BLaER1 (cell line): ENCODE data around the gene SEMA6B.

ENCODE experiments used
- H3K27ac ChIP-seq: shearing (Covaris generic); formaldehyde crosslinking; 2 replicates; pipeline ENCODE4 v1.8.1; 2022
- H3K27me3 ChIP-seq: shearing (Covaris generic); formaldehyde crosslinking; 2 replicates; pipeline ENCODE4 v1.8.1; 2022
- H3K36me3 ChIP-seq: shearing (Covaris generic); formaldehyde crosslinking; 2 replicates; pipeline ENCODE4 v1.8.1; 2022
- H3K4me1 ChIP-seq: shearing (Covaris generic); formaldehyde crosslinking; 2 replicates; pipeline ENCODE4 v1.8.1; 2022
- H3K4me2 ChIP-seq: shearing (Covaris generic); formaldehyde crosslinking; 2 replicates; pipeline ENCODE4 v1.8.1; 2022
- H3K4me3 ChIP-seq: shearing (Covaris generic); formaldehyde crosslinking; 2 replicates; pipeline ENCODE4 v1.8.1; 2022
- H3K9ac ChIP-seq: shearing (Covaris generic); formaldehyde crosslinking; 2 replicates; pipeline ENCODE4 v1.8.1; 2022
- H3K9me3 ChIP-seq: shearing (Covaris generic); formaldehyde crosslinking; 2 replicates; pipeline ENCODE4 v1.8.1; 2022
- H4K20me1 ChIP-seq: shearing (Covaris generic); formaldehyde crosslinking; 2 replicates; pipeline ENCODE4 v1.8.1; 2022
- Cebpa-rat ChIP-seq: shearing (Covaris generic); IDR thresholded peaks from 2 replicates; pipeline ENCODE4 v1.8.1; 2022

The SEMA6B gene

GRCh38 chr19:4512070-4512469, 47.4 kb downstream of the SEMA6B start:
- no peak for TF ChIP-seq Cebpa-rat
- Histone ChIP-seq H3K4me2 (no peak overlapping the region), H3K27me3 (no peaks in the 10 kb centered on the region), H3K9me3 (no peaks in the 10 kb centered on the region), H3K4me1 (peaks cover 17% of the 10 kb centered on the region), H3K36me3 (peaks cover 6% of the 10 kb centered on the region), H3K4me3 (no peak overlapping the region), H3K9ac (no peak overlapping the region), H4K20me1 (no peaks in the 10 kb centered on the region), H3K27ac (no peak overlapping the region)

DNA sequence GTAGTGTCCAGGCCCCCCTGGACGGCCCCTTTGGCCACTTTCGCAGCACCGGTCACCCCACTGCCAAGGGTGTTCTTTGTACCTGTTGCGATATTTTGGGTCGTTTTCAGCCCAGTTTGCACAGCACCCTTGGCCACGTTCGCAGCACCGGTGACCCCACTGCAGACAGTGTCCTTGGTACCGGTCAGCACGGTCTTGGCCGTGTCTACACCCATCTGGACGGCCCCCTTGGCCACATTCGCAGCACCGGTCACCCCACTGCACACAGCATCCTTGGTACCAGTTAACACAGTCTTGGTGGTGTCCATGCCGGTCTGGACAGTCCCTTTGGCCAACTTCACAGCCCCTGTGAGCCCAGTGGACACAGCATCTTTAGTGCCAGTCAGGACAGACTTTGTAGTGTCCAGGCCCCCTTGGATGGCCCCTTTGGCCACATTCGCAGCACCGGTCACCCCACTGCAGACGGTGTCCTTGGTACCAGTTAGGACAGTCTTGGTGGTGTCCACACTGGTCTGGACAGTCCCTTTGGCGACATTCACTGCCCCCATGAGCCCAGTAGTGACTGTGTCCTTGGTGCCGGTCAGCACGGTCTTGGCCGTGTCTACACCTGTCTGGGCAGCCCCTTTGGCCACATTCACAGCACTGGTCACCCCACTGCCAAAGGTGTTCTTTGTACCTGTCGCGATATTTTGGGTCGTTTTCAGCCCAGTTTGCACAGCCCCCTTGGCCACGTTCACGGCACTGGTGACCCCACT, 48.0 kb downstream of the SEMA6B start:
- no peak for TF ChIP-seq Cebpa-rat
- peaks cover 14% of the 10 kb centered on the region for H3K4me1 ChIP-seq
- H3K9me3 ChIP-seq, result no peaks in the 10 kb centered on the region
- H3K4me2 ChIP-seq, result no peak overlapping the region
- peaks cover 12% of the 10 kb centered on the region for H3K36me3 ChIP-seq
- H3K9ac ChIP-seq, result no peak overlapping the region
- no peak overlapping the region for H3K4me3 ChIP-seq
- H3K27me3 ChIP-seq, result no peaks in the 10 kb centered on the region
- no peak overlapping the region for H3K27ac ChIP-seq
- no peaks in the 10 kb centered on the region for H4K20me1 ChIP-seq

GRCh38 chr19:4510435-4511255, 48.8 kb downstream of the SEMA6B start:
- no peak for TF ChIP-seq Cebpa-rat
- H3K27ac ChIP-seq, result no peak overlapping the region
- H3K36me3 ChIP-seq, result peaks cover 20% of the 10 kb centered on the region
- H4K20me1 ChIP-seq, result no peaks in the 10 kb centered on the region
- H3K4me3 ChIP-seq, result no peak overlapping the region
- 0 out of 2 replicates have a peak, but pooled peaks cover 11% of the 10 kb centered on the region for H3K4me1 ChIP-seq
- no peaks in the 10 kb centered on the region for H3K9me3 ChIP-seq
- no peak overlapping the region for H3K4me2 ChIP-seq
- no peak overlapping the region for H3K9ac ChIP-seq
- no peaks in the 10 kb centered on the region for H3K27me3 ChIP-seq

DNA sequence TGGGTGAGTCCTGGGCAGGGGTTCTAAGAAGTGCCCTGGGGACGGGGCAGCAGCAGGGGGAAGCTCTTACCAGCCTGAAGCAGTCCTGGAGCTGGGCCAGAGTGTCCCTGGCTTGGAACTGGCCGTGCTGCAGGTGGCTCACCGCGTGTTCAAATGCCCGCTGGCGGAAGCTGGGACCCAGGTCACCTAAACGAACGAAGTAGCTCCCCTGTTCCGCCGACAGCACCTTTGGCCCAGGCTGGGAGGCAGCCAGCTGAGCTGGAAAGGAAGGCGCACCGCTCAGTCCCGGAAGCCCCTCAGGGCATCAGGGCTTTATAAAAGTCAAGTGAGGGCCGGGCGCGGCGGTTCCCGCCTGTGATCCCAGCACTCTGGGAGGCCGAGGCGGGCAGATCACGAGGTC, 50.8 kb downstream of the SEMA6B start:
- no peak overlapping the region for H3K9ac ChIP-seq
- no peak overlapping the region for H3K4me2 ChIP-seq
- no peak overlapping the region for H3K27ac ChIP-seq
- H3K27me3 ChIP-seq, result no peaks in the 10 kb centered on the region
- H3K36me3 ChIP-seq, result peaks cover 33% of the 10 kb centered on the region
- H3K4me3 ChIP-seq, result no peak overlapping the region
- H3K4me1 ChIP-seq, result peaks cover 25% of the 10 kb centered on the region
- H4K20me1 ChIP-seq, result peaks cover 11% of the 10 kb centered on the region
- H3K9me3 ChIP-seq, result no peaks in the 10 kb centered on the region
- no peak for TF ChIP-seq Cebpa-rat

GRCh38 chr19:4507804-4508203, 51.7 kb downstream of the SEMA6B start:
- Histone ChIP-seq H3K9ac (no peak overlapping the region), H3K4me3 (no peak overlapping the region), H3K9me3 (no peaks in the 10 kb centered on the region), H3K4me1 (peaks cover 34% of the 10 kb centered on the region), H3K36me3 (peaks cover 34% of the 10 kb centered on the region), H3K27ac (no peak overlapping the region), H3K27me3 (no peaks in the 10 kb centered on the region), H3K4me2 (no peak overlapping the region), H4K20me1 (peaks cover 13% of the 10 kb centered on the region)
- no peak for TF ChIP-seq Cebpa-rat

DNA sequence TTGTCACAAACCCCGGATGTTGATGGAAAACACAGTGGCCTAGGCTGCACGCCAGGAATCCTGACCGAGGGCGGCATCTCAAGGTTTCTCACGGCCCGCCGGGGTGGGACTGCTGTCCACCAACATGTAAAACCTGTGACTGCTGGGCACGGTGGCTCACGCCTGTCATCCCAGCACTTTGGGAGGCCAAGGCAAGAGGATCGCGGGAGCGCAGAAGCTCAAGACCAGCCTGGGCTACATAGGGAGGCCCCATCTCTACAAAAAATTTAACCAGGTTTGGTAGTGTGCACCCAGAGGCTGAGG, 52.4 kb downstream of the SEMA6B start:
- no peak overlapping the region for H3K4me3 ChIP-seq
- peaks cover 13% of the 10 kb centered on the region for H4K20me1 ChIP-seq
- TF ChIP-seq Cebpa-rat, result no peak
- peaks cover 41% of the 10 kb centered on the region for H3K36me3 ChIP-seq
- no peaks in the 10 kb centered on the region for H3K27me3 ChIP-seq
- no peak overlapping the region for H3K27ac ChIP-seq
- H3K4me1 ChIP-seq, result peaks cover 41% of the 10 kb centered on the region
- no peaks in the 10 kb centered on the region for H3K9me3 ChIP-seq
- no peak overlapping the region for H3K4me2 ChIP-seq
- H3K9ac ChIP-seq, result no peak overlapping the region

DNA sequence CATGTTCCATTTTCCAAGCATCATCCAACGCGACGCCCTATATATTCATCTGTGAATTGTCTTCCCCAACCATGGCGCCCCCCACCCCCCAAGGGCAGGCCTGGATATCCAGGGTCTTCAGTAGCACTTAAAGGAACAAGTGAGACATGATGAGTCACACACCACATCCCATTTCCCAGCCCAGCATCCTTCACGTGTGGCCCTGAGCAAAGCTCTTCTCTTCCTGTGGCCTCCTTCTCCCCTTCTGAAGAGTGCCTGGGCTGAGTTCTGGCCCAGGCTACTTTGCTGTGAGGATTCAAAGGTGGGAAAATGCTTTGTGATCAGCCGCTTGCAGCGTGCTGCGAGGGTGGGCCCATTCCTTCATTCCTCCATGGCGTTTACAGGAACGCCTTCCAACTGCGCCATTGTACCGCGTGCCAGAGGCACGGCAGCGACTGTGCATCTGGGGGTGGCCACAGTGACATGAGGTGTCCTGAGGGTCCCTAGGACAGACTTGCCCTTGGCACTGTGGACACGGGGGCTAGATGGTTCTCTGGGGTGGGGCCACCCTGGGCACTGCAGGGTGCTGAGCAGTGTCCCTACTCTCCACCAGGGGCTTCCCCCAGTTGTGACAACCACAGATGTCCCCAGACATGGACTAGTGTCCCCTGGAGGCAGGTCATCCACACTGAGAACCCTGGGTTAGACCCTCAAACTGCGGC, 52.9 kb downstream of the SEMA6B start:
- H3K4me1 ChIP-seq, result peaks cover 46% of the 10 kb centered on the region
- H3K9ac ChIP-seq, result no peak overlapping the region
- no peak overlapping the region for H3K4me3 ChIP-seq
- H3K27ac ChIP-seq, result peak overlapping the region; percentile 18; the same call in 1 of the 2 replicates
- peaks cover 13% of the 10 kb centered on the region for H4K20me1 ChIP-seq
- TF ChIP-seq Cebpa-rat, result no peak
- H3K9me3 ChIP-seq, result no peaks in the 10 kb centered on the region
- peaks cover 46% of the 10 kb centered on the region for H3K36me3 ChIP-seq
- no peaks in the 10 kb centered on the region for H3K27me3 ChIP-seq
- no peak overlapping the region for H3K4me2 ChIP-seq

DNA sequence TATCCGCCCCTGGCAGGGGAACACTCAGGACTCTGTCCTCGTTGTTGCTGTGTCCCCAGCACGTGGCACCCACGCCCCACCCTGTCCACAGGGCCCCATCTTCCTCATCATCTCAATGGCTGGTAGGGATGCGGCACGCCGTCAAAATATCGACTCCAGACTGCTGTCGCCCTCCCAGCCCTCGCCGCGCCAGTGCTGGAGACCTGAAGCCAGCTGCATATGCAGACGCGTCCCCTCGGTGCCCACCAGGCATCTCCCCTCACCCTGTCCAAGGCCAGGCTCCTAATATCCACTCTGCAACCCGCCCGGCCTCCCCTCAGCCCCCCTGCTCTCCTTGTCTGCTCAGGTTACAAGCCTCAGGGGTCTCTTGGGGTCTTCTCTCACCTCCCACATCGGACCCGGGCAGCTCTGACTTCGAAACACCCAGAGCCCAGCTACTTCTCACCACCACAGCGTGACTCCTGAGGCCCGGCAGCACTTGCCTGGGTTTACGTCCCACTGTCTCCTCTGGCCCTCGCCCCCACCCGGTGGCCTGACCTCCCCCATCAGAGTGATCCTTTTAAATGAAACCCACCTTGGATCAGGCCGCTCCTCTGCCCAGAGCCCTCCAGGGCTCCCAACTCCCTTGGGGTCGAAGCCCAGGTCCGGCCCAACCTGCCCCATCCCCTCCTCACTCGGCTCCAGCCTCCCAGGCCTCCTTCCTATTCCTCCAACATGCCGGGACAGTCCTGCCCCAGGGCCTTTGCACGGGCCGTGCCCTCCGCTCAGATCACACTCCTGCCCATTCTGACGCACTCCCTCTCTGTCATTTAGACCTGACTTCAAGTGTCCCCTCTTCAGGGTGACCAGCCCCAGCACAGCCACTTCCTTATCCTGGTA, 53.7 kb downstream of the SEMA6B start:
- peaks cover 54% of the 10 kb centered on the region for H3K36me3 ChIP-seq
- H3K27ac ChIP-seq, result peak overlapping the region; percentile 81
- H3K9ac ChIP-seq, result no peak overlapping the region
- H3K9me3 ChIP-seq, result no peaks in the 10 kb centered on the region
- H4K20me1 ChIP-seq, result peaks cover 13% of the 10 kb centered on the region
- H3K4me1 ChIP-seq, result peaks cover 54% of the 10 kb centered on the region
- H3K27me3 ChIP-seq, result no peaks in the 10 kb centered on the region
- no peak overlapping the region for H3K4me3 ChIP-seq
- no peak overlapping the region for H3K4me2 ChIP-seq
- no peak for TF ChIP-seq Cebpa-rat

DNA sequence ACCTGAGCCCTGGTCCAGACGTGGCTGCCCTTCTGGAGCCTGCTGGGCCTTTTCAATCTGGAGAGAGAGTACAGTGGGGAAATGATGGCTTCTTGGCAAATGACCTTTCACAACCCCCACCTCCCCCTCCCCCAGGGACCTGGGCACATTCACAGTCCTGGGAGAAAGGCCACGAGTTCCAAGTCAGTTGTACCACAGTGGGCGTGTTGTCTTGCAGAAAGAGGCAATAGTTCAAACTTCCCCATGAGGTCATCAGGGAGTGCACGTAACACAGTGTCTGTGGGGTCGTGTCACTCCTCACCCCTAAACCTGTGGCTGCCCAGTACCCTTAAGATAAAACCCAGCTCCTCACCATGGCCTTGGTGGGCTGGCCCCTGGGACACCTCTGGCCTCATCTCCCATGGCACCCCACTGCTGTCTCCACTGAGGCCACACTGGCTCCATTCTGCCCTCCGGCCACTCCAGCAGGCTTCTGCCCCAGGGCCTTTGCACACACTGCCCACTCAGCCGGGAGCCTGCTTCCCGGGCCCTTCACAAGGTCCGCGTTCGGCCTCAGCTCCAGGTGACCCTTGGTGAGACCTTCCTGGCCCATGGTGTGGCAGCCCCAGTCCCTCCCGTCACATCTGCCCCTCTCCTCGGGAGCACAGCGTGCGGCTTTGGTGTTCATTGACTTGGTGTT, 54.5 kb downstream of the SEMA6B start:
- no peaks in the 10 kb centered on the region for H3K27me3 ChIP-seq
- no peak for TF ChIP-seq Cebpa-rat
- H3K4me3 ChIP-seq, result no peak overlapping the region
- H4K20me1 ChIP-seq, result peaks cover 13% of the 10 kb centered on the region
- peaks cover 56% of the 10 kb centered on the region for H3K4me1 ChIP-seq
- no peaks in the 10 kb centered on the region for H3K9me3 ChIP-seq
- H3K36me3 ChIP-seq, result peaks cover 62% of the 10 kb centered on the region
- H3K4me2 ChIP-seq, result peak overlapping the region; percentile 84
- H3K9ac ChIP-seq, result peak overlapping the region; percentile 74; the same call in 1 of the 2 replicates
- peak overlapping the region; percentile 81 for H3K27ac ChIP-seq
